Psoas muscle (tissue), 8 donors: Measurements from ENCODE around the gene MAP2K6. TPM values are rescaled to one million over a fixed set of nuclear protein-coding genes. Genes with fewer than 3 reads are reported as not detected.

ENCODE experiments used
- ATAC-seq, 4 donors: fragments of 200-7000 bp; cut with Tn5 transposase; one replicate each; pipeline ENCODE4 v1.9.1; 2020; ENCODE audit warnings: moderate library complexity in 3 of 4, mild to moderate bottlenecking in 2 of 4
- DNase-seq, 2 donors: peaks; one replicate each; pipeline ENCODE4 v3.0.0-alpha.2; 2020
- H3K27ac ChIP-seq: fragments of 200-600 bp; one replicate; pipeline ENCODE4 v1.8.0; 2022
- H3K27me3 ChIP-seq, 3 donors: fragments of 200-600 bp in 1 of 3; one replicate each; pipeline versions ENCODE4 v1.6.1 to v1.8.0; 2013 to 2022; ENCODE audit warnings: low read length in 2 of 3, mild to moderate bottlenecking in 2 of 3, moderate library complexity in 1 of 3; ENCODE audit not compliant: insufficient read depth in 3 of 3
- H3K36me3 ChIP-seq, 2 donors: fragments of 200-600 bp in 1 of 2; one replicate each; pipeline versions ENCODE4 v1.6.1 to v1.8.0; 2013 to 2022; ENCODE audit warnings: low read depth in 1 of 2, mild to moderate bottlenecking in 1 of 2, moderate library complexity in 1 of 2; ENCODE audit not compliant: insufficient read depth in 1 of 2
- H3K4me1 ChIP-seq: fragments of 200-600 bp; one replicate; pipeline ENCODE4 v1.8.0; 2022
- H3K4me3 ChIP-seq: fragments of 200-600 bp; one replicate; pipeline ENCODE4 v1.8.0; 2022; ENCODE audit warnings: mild to moderate bottlenecking
- H3K9me3 ChIP-seq: fragments of 200-600 bp; one replicate; pipeline ENCODE4 v1.8.0; 2022
- WGBS, 3 donors: extraction: QIAGEN DNeasy Blood & Tissue Kit; methylation state at CpG; one replicate each; pipeline versions ENCODE4 v1.1.6 to v1.1.7; 2013; 5-methylcytosine and 5-hydroxymethylcytosine counted together
- intact Hi-C, 2 donors: fragments of 100-400 bp; cut with DNase I; formaldehyde crosslinking; loops; one replicate each; pipeline versions ENCODE4 v1.11.0 to v1.14.2; 2022
- polyA plus RNA-seq, 3 donors: library from polyadenylated mRNA; stranded (reverse); fragments of 200-250 nt; gene quantifications; one replicate each; pipeline ENCODE4 v1.2.3, GENCODE V29; 2013
- total RNA-seq, 4 donors: library from RNA; stranded (reverse); fragmentation: NEBNext Ultra II Directional in 2 of 4; extraction: Animal tissue kit (Norgen Biotek cat#: 25700) in 2 of 4; gene quantifications; one replicate each; pipeline versions ENCODE4 v1.2.1 to v1.2.4, GENCODE V29; 2021 to 2023
- TF ChIP-seq, protein P1 (sequence below): fragments of 200-600 bp; IDR thresholded peaks from one replicate; pipeline ENCODE4 v1.8.0; 2022; ENCODE audit warnings: antibody characterized with exemption
- donor health status: healthy with polysubstance abuse.
- donor health status: DM: no; HTN: no; CAD: no; lungs with moderate emphysema.
- donor health status: Bipolar disorder and iron deficiency.
- donor health status: healthy.
- donor health status: DM: yes; HTN: yes; CAD: no.
- donor health status: DM: no; HTN: no; CAD: no.
- donor health status: DM: no; HTN: no; CAD: no.
- donor health status: DM: yes; HTN: yes; CAD: no.

Gene MAP2K6
- total and polyA plus RNA-seq, 7 donors = 6.4 to 127 (median 50.0) TPM

GRCh38 chr17:69500911-69501429 lies 86.5 kb downstream of the MAP2K6 start:
- H3K36me3 ChIP-seq = no peaks in the 10 kb centered on the region
- DNase-seq = no peak
- WGBS, 3 donors = 19 to 22% (median 21%) methylated on average over 9 of the region's 9 CpGs
- H3K4me1 ChIP-seq = peaks cover 61% of the 10 kb centered on the region
- H3K9me3 ChIP-seq = no peaks in the 10 kb centered on the region
- TF ChIP-seq, protein P1, sequence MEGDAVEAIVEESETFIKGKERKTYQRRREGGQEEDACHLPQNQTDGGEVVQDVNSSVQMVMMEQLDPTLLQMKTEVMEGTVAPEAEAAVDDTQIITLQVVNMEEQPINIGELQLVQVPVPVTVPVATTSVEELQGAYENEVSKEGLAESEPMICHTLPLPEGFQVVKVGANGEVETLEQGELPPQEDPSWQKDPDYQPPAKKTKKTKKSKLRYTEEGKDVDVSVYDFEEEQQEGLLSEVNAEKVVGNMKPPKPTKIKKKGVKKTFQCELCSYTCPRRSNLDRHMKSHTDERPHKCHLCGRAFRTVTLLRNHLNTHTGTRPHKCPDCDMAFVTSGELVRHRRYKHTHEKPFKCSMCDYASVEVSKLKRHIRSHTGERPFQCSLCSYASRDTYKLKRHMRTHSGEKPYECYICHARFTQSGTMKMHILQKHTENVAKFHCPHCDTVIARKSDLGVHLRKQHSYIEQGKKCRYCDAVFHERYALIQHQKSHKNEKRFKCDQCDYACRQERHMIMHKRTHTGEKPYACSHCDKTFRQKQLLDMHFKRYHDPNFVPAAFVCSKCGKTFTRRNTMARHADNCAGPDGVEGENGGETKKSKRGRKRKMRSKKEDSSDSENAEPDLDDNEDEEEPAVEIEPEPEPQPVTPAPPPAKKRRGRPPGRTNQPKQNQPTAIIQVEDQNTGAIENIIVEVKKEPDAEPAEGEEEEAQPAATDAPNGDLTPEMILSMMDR = no peak
- intact Hi-C loops = loop anchor here (2.0 to 10.0 kb wide), 5 partner anchors 14 to 164 kb away; no protein-coding TSS in a partner anchor
- ATAC-seq = peak; percentile 57 to 70 (median 64)
- H3K27ac ChIP-seq = peak overlapping the region; percentile 87
- H3K27me3 ChIP-seq = no peaks in the 10 kb centered on the region
- H3K4me3 ChIP-seq = peak overlapping the region; percentile 64

- peak overlapping the region; percentile 87 for H3K27ac ChIP-seq
- H3K4me3 ChIP-seq = peak overlapping the region; percentile 64
- 8 to 14% (median 9%) methylated on average over 14 of the region's 14 CpGs for WGBS, 3 donors
- no peaks in the 10 kb centered on the region for H3K9me3 ChIP-seq
- no peaks in the 10 kb centered on the region for H3K36me3 ChIP-seq
- H3K27me3 ChIP-seq = no peaks in the 10 kb centered on the region
- ATAC-seq (peak; percentile 67 to 81 (median 75)), DNase-seq (peak in 1 of 2 donors; percentile 34)
- intact Hi-C loops = loop anchor here (2.0 to 10.0 kb wide), 5 partner anchors 15 to 165 kb away; no protein-coding TSS in a partner anchor
- TF ChIP-seq, protein P1 = no peak
- H3K4me1 ChIP-seq = peaks cover 68% of the 10 kb centered on the region
Observed at GRCh38 chr17:69501591-69502468, 87.3 kb downstream of the MAP2K6 start.

GRCh38 chr17:69503711-69504110 lies 89.2 kb downstream of the MAP2K6 start:
- Histone ChIP-seq H3K27me3 (no peaks in the 10 kb centered on the region), H3K27ac (peak overlapping the region; percentile 87), H3K4me1 (peaks cover 68% of the 10 kb centered on the region), H3K36me3 (no peaks in the 10 kb centered on the region), H3K4me3 (peak overlapping the region; percentile 64), H3K9me3 (no peaks in the 10 kb centered on the region)
- WGBS, 3 donors = 61 to 87% (median 72%) methylated on average over 5 of the region's 5 CpGs
- no peak for DNase-seq
- no peak for ATAC-seq
- TF ChIP-seq, protein P1 = no peak
- intact Hi-C loops = loop anchor here (5.0 to 10.0 kb wide), 4 partner anchors 56 to 166 kb away; no protein-coding TSS in a partner anchor

- ATAC-seq (peak; percentile 25 to 61 (median 58)), DNase-seq (no peak)
- no peaks in the 10 kb centered on the region for H3K36me3 ChIP-seq
- peak overlapping the region; percentile 87 for H3K27ac ChIP-seq
- TF ChIP-seq, protein P1 = no peak
- WGBS, 3 donors = 41 to 75% (median 51%) methylated on average over 3 of the region's 3 CpGs
- H3K4me3 ChIP-seq = peak overlapping the region; percentile 27
- peaks cover 57% of the 10 kb centered on the region for H3K4me1 ChIP-seq
- intact Hi-C loops = loop anchor here in 1 of 2 donors (10.0 kb wide), 1 partner anchor 151 kb away; no protein-coding TSS in a partner anchor
- H3K9me3 ChIP-seq = peaks cover 4% of the 10 kb centered on the region
- H3K27me3 ChIP-seq = no peaks in the 10 kb centered on the region
Observed at GRCh38 chr17:69505740-69506139, 91.2 kb downstream of the MAP2K6 start.
